ENCODE data around the gene RNU6-1.

GRCh38 chr15:67870868-67871408 lies 31.1 kb upstream of the RNU6-1 start:
- TF ChIP-seq CTCF (IDR thresholded peaks at IDR 0.05; ENCODE audit: insufficient read depth, low read length), result no peak
- no peak for TF ChIP-seq POLR2AphosphoS5 (IDR thresholded peaks at IDR 0.05; ENCODE audit: low read depth)
- no peak for TF ChIP-seq SPI1 (IDR thresholded peaks at IDR 0.05; ENCODE audit: borderline replicate concordance, low read depth)
- TF ChIP-seq GABPA (IDR thresholded peaks at IDR 0.05; ENCODE audit: low read depth), result no peak
- no peak for TF ChIP-seq REST (IDR thresholded peaks at IDR 0.05; ENCODE audit: insufficient replicate concordance, low read depth)
